ENCODE measurements around the gene STK32C. TPM values are rescaled to one million over a fixed set of nuclear protein-coding genes. Genes with fewer than 3 reads are reported as not detected.

Gene STK32C
- total RNA-seq, 1 donor from 2014 or later = 13.0 TPM

- no peak for DNase-seq (ENCODE audit: low read depth)
Observed at GRCh38 chr10:132257271-132257670, 50.5 kb downstream of the STK32C start.

DNA sequence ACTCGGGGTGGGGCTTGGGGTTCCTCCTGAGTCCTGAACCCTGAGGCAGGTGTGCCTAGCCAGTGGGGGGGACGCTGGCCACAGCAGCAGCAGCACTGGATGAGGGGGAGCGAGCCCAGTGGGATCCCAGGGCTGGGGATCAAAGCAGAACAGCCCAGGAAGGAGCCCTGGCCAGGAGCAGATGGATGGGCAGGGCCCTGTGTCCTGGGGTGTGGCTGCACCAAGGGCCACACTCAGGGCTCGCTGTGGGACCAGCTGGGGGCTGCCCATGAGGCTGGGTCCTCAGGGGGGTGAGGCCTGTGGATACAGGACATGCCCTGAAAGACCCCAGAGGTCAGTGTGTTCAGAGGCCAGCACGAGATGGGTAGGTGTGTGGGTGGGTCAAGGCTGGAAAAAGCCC lies 50.9 kb downstream of the STK32C start:
- DNase-seq (ENCODE audit: low read depth) = no peak
- no peak overlapping the region for H3K4me3 ChIP-seq (ENCODE audit: low read depth, low read length)
- no peak for TF ChIP-seq CTCF (conservative IDR thresholded peaks at IDR 0.05; ENCODE audit: low read depth, low read length)

More at GRCh38 chr10:132257271-132257670, 50.5 kb downstream of the STK32C start:
- H3K4me3 ChIP-seq (ENCODE audit: low read depth, low read length) = no peak overlapping the region
- no peak for TF ChIP-seq CTCF (conservative IDR thresholded peaks at IDR 0.05; ENCODE audit: low read depth, low read length)

DNA sequence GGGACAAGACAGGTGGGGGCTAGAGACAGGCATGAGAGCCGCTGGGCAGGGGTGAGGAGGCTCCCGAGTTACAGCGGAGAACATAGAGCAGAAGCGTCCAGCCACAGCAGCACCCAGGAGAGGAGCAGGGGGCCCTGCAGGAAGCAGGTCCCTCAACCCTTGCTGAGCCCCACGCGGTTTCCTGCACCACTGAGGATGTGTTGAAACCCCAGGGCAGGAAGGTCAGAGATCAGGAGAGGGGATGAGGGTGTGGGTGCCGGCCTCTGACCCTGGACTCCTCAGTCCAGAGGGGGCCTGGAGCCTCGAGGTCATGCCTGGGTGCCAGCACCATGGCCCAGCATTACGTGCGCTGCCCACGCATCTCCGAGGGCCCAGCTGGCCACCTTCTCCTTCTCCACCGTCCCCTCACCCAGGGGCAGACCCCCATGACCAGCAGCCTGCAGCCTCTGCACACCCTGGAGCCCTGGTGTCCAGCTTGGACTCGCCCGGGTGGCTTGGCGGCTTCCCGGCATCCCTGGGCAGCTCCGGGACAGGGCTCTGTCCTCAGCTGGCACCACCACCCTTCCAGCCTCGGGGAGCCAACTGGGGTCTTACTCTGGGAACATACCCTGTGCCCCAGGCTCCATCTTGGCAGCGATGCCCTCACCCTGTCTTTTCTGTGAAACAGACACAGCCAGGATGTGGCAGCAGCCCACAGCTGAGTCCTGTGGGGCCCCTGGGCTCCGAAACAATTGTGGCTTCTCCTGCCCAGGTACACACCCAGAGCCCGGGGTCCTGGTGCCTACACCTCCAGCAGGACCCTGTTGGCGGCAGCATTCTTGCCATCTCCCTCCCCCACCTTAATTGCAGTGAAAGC lies 52.0 kb downstream of the STK32C start:
- H3K4me3 ChIP-seq (ENCODE audit: low read depth, low read length) = no peak overlapping the region
- DNase-seq (ENCODE audit: low read depth) = no peak
- TF ChIP-seq CTCF (conservative IDR thresholded peaks at IDR 0.05; ENCODE audit: low read depth, low read length) = no peak

- no peak for TF ChIP-seq CTCF (conservative IDR thresholded peaks at IDR 0.05; ENCODE audit: low read depth, low read length)
- H3K4me3 ChIP-seq (ENCODE audit: low read depth, low read length) = no peak overlapping the region
- DNase-seq (ENCODE audit: low read depth) = no peak
Observed at GRCh38 chr10:132254841-132255240, 52.9 kb downstream of the STK32C start.

DNA sequence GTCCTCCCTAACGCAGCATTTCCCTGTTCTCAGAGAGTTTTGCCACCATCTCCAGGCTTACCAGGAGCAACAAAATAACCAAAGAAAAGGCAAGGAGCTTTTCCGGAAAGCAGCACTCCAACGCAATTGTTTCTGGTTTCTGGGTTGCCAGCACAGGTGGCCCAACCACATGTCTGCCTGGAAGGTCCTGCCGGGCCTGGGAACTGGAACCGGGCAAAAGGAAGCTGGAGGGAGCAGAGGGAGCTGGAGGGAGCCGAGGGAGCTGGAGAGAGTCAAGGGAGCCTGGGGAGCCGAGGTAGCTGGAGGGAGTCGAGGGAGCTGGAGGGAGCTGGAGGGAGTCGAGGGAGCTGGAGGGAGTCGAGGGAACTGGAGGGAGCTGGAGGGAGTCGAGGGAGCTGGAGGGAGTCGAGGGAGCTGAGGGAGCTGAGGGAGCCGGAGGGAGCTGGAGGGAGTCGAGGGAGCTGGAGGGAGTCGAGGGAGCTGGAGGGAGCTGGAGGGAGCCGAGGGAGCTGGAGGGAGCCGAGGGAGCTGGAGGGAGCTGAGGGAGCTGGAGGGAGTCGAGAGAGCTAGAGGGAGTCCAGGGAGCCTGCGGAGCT lies 54.6 kb downstream of the STK32C start:
- no peak overlapping the region for H3K4me3 ChIP-seq (ENCODE audit: low read depth, low read length)
- DNase-seq (ENCODE audit: low read depth) = no peak
- no peak for TF ChIP-seq CTCF (conservative IDR thresholded peaks at IDR 0.05; ENCODE audit: low read depth, low read length)

GRCh38 chr10:132252412-132252811 lies 55.3 kb downstream of the STK32C start:
- DNase-seq (ENCODE audit: low read depth) = no peak
- H3K4me3 ChIP-seq (ENCODE audit: low read depth, low read length) = no peak overlapping the region
- TF ChIP-seq CTCF (conservative IDR thresholded peaks at IDR 0.05; ENCODE audit: low read depth, low read length) = no peak
